HG02588 (cell line): ENCODE measurements around the gene PTPRCAP.
A peak's percentile ranks its signal among the peaks of the same experiment; 100 is the strongest.
"Not testable (repeated sequence)": the region's sequence is repeated elsewhere in the genome, so short reads cannot be mapped to it uniquely, and the experiment has no call there.

ENCODE experiments used
- ATAC-seq: cut with Tn5 transposase; IDR thresholded peaks from one replicate; pipeline ENCODE4 v1.9.1; 2021; ENCODE audit warnings: mild to moderate bottlenecking, moderate library complexity; ENCODE audit not compliant: unreplicated experiment

PTPRCAP gene, protein sequence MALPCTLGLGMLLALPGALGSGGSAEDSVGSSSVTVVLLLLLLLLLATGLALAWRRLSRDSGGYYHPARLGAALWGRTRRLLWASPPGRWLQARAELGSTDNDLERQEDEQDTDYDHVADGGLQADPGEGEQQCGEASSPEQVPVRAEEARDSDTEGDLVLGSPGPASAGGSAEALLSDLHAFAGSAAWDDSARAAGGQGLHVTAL

DNA sequence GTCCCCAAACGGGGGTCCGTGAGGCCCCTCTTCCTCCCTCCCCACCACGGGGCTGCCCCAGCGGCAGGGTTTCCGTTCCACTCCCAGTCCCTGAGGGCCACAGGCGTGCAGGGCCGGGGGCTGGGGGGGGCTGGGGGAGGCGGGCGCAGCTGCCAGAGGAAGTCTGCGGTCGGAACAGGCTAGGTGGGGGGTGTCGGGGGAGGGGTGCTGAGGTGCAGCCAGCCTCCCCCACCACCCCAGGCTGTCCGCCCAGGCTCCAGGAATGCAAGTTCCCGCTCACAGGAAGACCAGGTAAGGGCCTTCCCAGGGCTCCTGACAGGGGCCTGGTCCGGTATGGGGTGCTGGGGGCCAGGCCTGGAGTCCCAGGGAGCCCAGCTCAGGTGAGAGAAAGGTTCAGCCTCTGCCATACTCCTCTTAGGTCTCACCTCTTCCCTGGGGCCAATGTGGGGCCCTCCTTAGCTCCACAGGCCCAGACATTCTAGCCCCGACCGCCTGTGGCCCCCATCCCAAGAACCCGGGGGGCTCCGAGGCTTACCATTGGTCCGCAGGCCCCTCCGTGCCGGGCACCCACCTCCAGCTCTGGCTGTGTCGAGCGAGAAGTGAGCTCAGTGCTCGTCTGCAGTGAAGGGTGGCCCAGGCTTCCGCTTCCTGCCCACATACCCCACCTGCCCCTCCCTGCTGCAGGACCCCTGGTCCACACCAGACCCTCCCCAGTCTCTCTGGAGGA is at the start of gene PTPRCAP:
Gene PTPRCAP (minus strand): TSS at position 601 of the 727 bp plus-strand sequence. CDS start 63 bp downstream, at position 538.
- ATAC-seq = no peak

DNA sequence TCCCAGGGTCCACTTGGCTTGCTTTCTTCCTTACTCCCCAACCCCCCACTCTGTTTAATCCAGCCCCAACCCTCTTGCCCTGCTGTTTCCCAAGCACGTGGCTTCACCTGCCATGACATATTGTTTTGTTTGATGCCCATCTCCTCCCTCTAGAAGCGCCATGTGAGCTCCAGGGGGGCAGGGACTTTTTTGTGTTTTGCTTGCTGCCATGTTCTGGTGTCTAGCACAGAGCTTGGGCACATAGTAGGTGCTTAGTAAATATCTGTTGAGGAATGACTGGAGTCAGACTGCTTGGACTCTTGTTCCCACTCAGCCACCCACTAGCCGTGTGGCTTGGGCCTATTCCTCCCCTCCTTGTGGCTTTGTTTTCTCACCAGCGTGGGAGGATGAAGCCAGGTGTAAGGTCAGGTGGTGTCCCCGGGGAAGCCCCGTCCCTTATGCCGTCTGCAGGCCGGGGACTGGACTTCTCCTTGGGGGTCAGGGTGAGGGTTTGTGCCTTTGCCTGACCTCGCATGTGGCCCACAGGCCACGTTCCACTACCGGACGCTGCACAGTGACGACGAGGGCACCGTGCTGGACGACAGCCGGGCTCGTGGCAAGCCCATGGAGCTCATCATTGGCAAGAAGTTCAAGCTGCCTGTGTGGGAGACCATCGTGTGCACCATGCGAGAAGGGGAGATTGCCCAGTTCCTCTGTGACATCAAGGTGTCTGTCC is 49.2 kb upstream of the PTPRCAP start:
- ATAC-seq = peak; percentile 38

DNA sequence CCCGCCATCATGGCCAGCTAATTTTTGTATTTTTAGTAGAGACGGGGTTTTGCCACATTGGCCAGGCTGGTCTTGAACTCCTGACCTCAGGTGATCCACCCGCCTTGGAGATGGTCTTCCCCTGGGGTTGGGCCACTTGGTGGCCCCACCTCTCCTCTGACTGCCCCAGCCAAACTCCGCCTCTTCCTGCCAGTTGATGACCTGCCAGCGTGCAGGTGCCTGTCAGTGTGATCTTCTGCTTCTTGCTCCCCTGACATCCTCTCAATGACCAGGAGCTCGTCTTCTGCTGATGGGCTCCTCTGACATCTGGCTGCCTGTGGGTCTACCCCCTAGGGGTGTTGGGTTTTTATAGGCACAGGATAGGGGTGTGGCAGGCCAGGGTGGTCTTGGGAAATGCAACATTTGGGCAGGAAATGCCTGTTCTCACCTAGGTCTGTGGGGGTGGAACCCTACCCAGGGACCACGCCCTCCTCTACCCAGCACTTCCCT is 48.4 kb upstream of the PTPRCAP start:
- ATAC-seq = not testable (repeated sequence)

DNA sequence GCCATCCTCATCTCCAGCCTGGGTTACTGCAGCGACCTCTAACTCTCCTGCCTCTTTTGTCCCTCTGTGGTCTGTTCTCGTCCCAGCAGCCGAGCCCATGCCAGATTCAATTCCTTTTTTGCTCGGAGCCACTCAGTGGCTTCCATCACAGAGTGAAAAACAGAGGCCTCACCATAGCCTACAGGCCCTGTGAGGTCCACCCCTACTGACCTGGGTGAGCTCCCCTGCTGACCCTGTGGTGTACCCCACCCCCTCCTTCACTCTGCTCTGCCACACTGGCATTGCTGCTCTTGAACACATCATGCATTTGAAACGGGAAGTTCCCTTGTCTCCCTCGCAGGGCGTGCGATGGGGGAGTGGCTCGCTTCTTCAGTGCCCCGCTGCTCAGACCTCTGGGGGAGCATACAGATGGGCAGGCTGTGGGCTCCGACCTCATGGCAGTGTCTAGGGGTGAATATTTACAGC is 47.4 kb upstream of the PTPRCAP start:
- no peak for ATAC-seq

DNA sequence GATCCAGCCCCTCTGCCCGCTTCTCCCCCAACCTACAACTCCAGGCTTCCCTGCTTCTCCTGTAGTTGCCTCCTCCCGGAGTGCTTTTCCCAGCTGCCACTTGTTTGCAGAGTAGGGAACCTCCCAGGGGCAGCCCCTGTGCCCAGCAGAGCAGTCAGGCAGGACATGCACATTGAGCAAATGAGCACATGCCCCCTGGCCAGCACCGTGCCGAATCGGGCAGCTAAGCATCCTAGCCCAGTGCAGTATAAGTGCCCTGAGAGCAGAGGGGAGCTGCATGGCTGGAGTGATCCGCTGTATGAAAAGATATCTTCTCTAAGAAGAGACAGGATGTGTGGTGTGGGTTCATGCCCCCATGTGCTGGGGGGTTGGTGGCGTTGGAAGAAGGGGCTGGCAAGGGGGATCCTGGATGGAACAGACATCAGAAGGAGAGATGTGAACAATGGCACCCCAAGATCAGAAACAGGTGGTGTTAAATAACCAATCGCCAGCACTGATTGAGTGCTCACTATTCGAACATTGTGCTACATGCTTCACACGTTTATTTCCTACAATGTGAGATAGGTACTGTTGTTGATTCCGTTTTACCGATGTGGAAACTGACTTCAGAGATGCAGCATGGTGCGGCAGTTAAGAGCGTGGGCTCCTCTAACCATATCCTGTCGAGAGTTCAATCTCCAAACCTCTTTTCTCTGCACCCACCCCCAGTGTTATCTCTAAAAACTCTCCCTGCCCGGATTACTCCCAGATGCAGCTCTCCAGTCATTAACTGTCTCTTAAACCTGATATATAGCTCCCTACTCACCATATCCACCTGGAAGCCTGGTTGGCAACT is 46.6 kb upstream of the PTPRCAP start:
- ATAC-seq = no peak

DNA sequence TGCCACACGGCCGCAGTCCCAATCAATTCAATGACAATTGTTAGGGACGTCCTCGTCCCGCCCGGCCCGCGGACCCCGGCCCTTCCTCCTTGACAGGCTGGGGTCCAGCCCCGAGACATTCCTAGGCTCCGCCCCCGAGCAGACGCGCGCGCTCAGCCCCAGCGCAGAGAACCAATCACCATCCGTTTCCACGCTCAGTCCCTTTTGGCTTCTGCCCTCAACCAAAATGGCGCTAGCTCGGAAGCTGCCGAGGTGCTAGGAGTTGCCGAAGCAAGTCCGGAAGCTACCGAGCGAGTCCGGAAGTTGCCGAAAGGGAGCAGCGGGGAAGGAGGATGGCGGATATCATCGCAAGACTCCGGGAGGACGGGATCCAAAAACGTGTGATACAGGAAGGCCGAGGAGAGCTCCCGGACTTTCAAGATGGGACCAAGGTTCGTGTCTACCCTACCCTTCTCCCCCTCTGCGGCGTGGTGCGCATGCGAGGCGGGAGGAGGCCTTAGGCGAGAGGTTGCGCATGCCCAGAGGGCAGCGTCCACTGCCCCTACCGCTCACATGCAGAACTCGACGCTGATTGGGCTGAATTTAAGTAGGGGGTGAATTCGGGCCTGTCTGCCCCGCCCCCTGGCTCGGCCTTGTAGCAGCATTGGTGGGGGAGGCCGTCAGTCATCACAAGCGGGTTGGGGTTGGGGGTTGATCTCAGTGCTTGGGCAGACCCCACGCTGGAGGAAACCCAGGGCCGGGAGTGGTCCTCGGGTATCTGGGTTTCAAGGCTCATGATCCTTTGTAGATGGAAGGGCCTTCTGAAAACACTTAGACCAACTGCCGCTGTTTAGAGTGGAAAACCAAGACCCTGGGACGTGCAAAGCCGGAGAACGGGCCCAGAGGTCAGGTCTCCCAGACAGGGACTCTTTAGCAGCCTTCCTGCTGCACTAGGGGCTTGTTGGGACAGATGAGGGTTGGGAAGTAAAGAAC is 45.6 kb upstream of the PTPRCAP start, which contains the start of gene AIP:
Gene AIP (plus strand): TSS at position 200 of the 972 bp plus-strand sequence. CDS start 133 bp downstream, at position 333.
- peak; percentile 62 for ATAC-seq

DNA sequence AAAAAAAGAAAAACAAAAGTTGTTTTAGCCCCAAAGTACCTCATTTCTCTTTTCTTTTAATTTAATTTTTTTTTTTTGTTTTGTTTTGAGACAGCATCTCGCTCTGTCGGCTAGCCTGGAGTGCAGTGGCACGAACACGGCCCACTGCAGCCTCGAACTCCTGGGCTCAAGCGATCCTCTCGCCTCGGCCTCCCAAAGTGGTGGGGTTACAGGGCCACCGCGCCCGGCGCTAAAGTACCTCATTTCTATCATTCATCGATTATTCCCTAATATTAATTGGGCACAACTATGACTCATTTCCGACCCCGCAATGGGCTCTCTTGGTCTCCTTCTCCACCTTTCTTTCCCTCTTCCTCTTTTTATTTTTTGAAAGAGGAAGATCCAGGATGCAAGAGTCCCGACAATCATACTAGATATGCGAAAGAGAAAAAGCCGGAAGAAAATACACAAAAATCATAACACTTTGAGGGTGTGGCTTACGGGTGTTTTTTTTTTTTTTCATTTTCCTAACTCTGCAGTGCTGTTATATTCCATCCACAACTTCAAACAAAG is 44.9 kb upstream of the PTPRCAP start:
- ATAC-seq = no peak

DNA sequence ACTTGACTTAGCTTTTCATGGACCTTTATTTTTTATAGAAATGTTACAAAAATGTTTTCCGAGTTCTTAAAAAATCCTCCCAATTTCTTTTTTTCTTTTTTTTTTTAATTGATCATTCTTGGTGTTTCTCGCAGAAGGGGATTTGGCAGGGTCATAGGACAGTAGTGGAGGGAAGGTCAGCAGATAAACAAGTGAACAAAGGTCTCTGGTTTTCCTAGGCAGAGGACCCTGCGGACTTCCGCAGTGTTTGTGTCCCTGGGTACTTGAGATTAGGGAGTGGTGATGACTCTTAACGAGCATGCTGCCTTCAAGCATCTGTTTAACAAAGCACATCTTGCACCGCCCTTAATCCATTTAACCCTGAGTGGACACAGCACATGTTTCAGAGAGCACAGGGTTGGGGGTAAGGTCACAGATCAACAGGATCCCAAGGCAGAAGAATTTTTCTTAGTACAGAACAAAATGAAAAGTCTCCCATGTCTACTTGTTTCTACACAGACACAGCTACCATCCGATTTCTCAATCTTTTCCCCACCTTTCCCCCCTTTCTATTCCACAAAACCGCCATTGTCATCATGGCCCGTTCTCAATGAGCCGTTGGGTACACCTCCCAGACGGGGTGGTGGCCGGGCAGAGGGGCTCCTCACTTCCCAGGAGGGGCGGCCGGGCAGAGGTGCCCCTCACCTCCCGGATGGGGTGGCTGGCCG is 40.0 kb upstream of the PTPRCAP start:
- not testable (repeated sequence) for ATAC-seq

DNA sequence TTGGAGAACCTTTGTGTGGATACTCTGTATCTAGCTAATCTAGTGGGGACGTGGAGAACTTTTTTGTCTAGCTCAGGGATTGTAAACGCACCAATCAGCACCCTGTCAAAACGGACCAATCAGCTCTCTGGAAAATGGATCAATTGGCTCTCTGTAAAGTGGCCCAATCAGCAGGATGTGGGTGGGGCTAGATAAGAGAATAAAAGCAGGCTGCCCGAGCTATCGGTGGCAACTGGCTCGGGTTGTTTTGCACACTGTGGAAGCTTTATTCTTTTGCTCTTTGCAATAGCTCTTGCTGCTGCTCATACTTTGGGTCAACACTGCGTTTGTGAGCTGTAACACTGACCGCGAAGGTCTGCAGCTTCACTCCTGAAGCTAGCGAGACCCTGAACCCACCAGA is 39.2 kb upstream of the PTPRCAP start:
- ATAC-seq = not testable (repeated sequence)

DNA sequence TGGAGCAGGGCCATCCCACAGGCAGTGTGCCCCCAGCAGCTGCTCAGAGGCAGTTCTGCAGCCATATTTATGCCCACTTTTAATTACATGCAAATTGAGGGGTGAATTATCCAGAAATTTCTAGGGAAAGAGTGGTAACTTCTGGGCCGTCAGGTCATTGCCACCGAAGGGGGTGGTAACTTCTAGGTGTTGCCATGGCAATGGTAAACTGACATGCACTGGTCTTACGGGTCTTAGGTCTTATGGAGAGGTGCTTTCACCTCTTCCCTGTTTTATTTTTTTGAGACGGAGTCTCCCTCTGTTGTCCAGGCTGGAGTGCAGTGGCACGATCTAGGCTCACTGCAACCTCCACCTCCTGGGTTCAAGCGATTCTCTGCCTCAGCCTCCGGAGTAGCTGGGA is 35.4 kb upstream of the PTPRCAP start:
- no peak for ATAC-seq

DNA sequence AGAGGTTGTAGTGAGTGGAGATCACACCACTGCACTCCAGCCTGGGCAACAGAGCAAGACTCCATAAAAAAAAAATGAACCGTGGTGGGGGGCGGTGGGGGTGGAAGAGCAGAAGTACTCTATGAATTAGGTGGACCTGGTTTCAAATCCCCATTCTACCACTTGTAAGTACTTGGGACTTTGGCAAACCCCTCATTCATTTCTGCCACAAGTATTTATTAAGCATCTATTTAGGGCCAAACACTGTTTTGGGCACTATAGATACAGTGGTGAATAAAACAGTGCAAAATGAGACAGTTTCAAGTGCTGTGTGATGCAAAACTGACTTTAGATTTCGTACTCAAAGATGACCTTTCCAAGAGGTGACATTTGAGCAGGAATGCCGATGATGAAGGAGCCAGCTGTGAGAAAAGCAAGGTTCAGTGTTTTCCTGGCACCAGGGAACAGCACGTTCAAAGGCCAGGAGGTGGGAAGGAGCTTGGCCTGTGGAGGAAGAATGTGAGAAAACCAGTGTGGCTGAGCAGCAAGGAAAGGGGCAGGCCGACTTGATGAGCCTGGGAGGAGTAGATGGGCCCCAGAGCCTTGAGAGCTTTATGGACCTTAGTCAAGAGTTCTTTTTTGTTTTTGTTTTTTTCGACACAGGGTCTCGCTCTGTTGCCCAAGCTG is 33.0 kb upstream of the PTPRCAP start:
- no peak for ATAC-seq

DNA sequence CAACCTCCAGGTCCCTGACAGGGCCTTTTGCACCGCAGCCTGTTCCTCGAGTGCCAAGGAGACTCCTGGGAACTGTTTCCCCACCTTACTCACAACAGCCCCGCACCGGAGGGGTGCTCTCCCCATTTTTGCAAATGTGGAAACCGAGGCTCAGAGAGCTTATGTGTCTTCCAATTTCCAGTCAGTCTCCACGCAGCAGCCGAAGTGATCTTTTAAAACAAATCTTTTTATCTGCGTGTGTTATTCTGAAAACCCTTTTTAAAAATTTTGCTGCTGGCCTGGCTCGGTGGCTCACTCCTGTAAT is 32.0 kb upstream of the PTPRCAP start:
- ATAC-seq = no peak

DNA sequence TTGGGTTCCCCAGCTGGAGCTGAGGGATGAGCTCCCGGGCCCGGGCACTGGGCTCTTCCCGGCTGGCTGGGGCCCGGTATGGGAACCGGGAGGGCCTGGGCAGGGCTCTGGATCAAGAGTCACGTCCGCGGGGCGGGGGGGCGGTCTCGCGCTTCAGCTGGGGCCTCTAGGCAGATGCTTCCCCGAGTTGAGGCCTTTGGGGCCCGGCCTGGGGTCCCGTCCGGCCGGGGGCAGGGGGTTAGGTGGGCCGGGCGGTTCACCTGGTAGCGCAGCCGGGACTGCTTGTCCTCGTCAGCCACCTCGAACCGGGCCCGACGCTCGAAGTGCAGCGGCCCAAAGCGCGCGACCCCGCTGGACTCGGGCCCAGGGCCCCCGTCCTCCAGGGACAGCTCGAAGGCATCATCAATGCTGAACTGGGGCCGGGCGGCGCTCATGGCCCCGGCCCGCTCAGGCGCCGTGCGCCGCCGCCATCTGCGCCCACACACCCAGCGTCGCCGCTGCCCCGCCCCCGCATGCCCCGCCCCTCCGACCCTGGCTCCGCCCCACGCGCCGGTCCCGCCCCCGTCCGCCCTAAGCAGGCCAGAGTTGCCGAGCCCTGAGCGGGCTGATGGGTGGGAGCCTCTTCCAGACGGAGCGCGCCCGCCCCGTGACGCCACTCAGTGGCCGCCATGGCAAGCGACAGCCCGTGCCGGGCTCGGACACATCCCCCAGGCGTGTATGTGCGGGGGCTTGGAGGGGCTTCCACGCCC is 31.5 kb upstream of the PTPRCAP start, which contains the start of gene TMEM134:
Gene TMEM134 (minus strand): TSS at position 493 of the 749 bp plus-strand sequence. CDS start 59 bp downstream, at position 434.
- ATAC-seq = peak; percentile 68

DNA sequence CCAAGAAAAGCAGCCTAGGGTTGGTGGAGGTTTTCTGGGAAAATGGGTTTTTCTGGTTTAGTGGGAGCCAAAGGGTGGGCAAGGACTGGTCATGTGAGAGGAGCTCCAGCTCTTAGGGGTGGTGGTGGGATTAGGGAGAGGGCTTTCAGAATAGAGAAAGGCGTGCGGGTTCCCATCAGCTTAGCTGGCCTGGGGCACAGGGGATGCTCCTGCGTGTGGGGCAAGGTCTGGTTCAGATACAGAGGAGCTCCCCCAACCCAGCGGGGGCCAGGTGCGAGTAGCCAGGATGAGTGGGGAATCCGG is 30.9 kb upstream of the PTPRCAP start:
- no peak for ATAC-seq

DNA sequence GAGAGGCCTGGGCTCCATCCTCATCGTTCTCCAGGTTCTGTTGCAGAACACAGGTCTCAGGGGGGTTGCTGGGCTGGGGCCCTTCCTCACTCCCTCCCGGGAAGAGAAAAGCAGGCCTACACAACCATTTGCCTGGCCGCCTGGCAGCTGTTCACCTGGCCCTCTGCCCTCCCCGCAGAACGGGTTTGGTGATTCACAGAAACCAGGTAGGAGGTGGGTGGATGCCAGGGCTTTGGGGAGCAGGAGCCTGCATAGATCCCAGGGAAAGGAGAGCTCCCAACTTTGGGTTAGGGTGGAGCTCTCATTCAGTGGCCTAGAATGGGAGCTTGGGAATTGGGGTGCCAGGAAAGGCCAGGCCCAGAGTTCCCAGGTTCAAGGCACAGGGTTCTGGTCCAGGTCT is 30.6 kb upstream of the PTPRCAP start:
- ATAC-seq = no peak

DNA sequence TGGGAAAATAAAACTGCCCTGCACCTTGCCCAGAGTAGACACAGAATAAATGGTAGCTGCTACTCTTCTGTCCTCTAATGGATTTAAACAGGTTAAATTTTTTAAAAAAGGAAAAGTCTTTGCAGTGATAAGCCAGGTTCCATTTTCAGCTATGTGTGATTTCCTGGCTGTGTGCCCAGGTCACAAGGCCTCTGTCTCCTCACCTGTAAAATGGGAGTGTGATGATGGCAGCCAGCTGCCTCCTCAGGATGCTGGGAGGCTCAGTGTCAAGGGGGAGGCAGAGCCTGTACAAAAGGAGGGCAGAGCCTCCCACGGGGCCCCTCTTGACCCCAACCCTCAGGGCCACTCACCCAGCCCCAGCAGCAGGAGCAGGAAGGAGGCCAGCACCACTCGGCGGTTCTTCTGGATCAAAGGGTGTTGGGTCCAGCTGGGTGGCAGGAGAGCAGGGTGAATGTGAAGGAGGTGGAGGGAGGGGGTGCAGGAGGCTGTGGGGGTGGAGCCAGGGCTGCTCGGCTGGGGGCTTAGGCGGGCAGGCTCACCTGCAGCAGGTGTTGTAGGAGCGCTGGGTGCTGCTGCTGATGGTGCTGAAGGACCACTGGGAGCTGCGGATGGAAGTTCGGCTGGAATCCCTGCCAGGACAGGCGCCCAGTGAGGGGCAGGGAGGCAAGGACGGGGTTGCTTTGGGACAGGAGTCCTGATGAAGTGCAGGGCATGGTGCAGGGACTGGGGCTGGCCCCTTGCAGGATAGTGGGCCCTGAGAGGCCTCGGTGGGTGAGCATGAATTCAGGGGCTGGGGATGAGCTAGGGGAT is 29.7 kb upstream of the PTPRCAP start:
- no peak for ATAC-seq

DNA sequence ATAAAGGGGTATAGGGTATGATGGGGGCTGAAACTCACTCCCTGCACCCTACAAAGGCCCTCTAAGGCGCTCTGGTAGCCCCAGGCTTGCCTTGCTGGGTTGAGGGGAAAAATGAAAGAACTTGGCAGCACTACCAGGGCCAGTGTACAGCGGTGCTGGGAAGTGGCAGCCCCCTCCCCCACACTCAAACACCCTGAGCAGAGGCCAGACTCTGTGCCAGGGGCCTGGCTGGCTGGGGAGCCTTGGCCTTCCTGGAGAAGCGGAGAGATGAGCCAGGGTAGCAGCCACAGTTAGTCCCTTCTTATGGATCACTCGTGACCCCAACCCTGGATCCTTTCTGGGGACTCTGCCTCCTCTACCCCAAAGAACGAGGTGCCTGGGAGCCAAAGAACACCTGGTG is 28.9 kb upstream of the PTPRCAP start:
- ATAC-seq = no peak
